ENCODE data around the gene TIMM8A.
"Not testable (repeated sequence)": the region's sequence is repeated elsewhere in the genome, so short reads cannot be mapped to it uniquely, and the experiment has no call there.

The TIMM8A gene

GRCh38 chrX:101359966-101360365, 11.4 kb upstream of the TIMM8A start:
- no peak for DNase-seq (ENCODE audit: low read depth, low spot score)

GRCh38 chrX:101357166-101357795, 8.7 kb upstream of the TIMM8A start:
- no peak for DNase-seq (ENCODE audit: low read depth, low spot score)

- no peak for DNase-seq (ENCODE audit: low read depth, low spot score)
Observed at GRCh38 chrX:101349193-101349562, 636 bp upstream of the TIMM8A start.

DNA sequence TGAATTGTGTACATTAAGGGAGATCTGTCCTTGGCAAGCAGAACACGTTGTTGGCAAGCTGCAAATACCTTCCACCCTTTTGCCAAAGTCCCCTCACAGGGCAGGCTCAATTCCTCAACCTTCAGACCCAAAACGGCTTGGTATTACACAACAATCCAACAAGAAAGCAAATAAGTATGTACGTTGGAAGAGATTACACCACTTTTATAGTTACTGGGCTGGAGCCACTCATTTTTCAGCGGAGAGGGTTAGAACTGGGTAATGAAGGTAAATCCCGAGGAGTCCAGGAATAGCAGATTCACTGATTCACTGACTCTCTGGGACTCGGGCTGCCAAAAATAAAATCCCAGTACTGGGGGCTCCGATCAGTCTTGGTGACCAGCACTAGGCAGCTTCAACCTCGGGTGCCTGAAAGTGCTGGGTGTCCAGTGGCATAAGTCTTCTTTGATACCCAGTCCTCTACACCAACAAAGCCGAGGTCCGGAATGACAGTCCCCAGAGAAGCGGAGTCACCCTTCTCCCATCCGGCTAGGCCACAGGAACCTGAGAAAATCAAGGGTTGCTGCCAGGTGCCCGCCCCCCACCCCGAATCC, 587 bp downstream of the TIMM8A start:
- DNase-seq (ENCODE audit: low read depth, low spot score) = no peak

DNA sequence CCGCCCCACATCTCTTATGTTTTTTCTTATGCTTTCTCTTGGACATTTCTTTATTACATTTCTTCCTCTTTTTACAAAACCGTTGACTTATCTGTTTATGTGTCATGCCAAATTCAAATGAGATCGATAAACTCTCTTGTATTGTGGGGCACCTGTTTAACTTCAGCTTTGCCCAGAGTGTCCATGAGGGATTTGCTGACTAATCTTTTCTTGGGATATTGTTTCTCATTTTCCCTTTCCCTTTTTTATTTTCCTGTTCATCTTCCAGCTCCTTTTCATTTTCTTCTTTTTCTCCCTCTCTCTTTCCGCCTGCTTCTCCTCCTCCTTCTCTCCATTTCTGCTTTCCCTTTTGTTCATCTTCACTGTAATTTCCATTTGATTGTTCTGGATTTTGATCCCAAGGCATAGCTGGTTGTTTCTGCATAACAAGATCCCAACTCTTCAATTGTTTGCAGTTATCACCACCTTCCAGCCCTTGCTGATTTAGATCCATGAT, 10.7 kb downstream of the TIMM8A start:
- DNase-seq (ENCODE audit: low read depth, low spot score) = no peak

DNA sequence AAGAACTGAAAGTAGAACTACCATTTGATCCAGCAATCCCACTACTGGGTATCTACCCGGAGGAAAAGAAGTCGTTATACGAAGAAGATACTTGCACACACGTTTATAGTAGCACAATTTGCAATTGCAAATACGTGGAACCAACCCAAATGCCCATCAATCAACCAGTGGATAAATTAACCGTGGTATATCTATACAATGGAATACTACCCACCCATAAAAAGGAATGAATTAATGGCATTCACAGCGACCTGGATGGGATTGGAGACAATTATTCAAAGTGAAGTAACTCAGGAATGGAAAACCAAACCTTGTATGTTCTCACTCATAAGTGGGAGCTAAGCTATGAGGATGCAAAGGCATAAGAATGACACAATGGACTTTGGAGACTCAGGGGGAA, 14.2 kb downstream of the TIMM8A start:
- DNase-seq (ENCODE audit: low read depth, low spot score) = not testable (repeated sequence)

DNA sequence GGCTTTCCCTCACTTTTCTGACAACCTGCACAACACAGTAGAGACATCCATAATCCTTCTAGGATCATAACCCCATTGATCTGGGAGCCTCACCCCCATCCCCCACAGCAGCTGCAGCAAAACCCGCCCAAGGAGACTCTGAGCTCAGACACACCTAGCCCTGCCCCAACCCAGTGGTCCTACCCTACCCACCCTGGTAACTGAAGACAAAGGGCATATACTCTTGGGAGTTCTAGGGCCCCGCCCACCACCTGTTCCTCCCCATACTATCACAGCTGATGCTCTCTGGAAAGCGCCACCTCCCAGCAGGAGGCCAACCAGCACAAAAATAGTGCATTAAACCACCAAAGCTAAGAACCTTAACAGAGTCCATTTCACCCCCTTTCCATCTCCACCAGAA, 21.9 kb downstream of the TIMM8A start:
- not testable (repeated sequence) for DNase-seq (ENCODE audit: low read depth, low spot score)

DNA sequence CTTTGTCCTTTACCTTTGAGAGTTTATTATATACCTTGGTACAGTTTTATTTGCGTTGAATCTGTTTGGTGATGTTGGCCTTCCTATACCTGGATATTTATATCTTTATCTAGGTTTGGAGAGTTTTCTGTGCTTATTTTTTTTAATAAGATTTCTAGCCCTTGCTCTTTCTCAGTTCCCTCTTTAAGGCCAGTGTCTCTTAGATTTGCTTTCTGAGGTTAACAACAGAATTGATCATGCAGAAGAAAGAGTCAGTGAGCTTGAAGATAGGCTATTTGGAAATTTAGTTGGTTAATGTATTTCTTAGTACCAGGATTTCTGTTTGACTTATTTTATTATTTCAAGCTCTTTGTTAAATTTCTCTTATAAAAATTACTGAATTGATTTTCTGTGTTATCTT, 44.8 kb downstream of the TIMM8A start:
- DNase-seq (ENCODE audit: low read depth, low spot score) = no peak
